Cardiac septum (tissue), 1 donor: Measurements from ENCODE around the gene ABCC9. TPM values are rescaled to one million over a fixed set of nuclear protein-coding genes. Genes with fewer than 3 reads are reported as not detected.
A peak's percentile ranks its signal among the peaks of the same experiment; 100 is the strongest.

Experiments
- DNase-seq: peaks from one replicate; pipeline ENCODE4 v3.0.0-alpha.2; 2020; ENCODE audit warnings: low spot score
- intact Hi-C: fragments of 100-400 bp; cut with DNase I; formaldehyde crosslinking; loops from one replicate; pipeline ENCODE4 v1.14.0; 2022
- total RNA-seq: library from RNA; stranded (reverse); fragmentation: NEBNext Ultra II Directional; extraction: Animal tissue kit (Norgen Biotek cat#: 25700); gene quantifications from one replicate; pipeline ENCODE4 v1.2.1, GENCODE V29; 2021
- donor health status: DM: no; HTN: no; CAD: no.

The ABCC9 gene
- total RNA-seq, 1 donor from 2014 or later, result 66.2 TPM

DNA sequence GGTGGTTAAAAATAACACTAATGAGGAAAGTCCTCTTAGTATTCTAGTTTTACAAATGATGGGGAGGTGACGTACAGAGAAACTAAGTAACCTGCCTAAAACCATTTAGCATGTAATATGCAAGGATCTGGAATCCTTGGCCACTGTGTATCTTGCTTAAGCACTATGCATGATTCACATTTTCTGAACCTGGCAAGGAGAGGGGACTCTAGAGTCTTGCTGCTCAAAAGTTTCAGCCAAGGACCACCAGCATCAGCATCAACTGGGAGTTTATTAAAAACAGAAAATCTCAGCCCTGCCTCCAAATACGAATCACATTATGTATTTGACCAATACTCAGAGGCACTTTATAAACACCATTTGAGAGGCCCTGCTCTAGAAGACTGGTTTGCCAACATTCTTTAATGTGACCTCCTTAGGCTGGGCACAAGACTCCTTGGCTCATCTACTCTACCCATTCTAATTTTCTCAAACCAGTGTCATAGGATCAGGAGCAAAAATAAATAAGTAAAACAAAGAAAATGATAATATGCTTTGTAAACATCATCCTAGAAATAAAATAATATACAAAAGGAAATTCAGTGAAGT, 52.9 kb downstream of the ABCC9 start:
- no peak for DNase-seq
- intact Hi-C loops, result no loop called here

DNA sequence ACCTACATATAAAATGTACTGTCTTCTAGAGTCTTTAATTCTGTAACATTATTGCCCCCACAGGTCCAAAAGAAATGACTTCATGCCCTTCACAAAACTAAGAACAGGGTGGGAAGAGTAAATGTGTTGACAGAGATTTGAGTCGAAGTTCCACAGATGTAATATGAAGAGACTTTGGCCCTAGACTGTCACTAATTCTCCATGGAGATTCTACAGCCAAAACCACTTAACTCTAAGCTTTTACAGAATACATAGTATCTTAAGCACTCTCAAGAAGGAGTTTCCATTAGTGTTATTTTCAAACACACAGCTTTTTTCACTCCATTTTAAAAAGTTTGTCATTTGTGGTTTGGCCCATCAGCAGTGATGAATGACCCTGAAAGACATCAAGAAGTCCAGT, 56.3 kb downstream of the ABCC9 start:
- no peak for DNase-seq
- intact Hi-C loops, result loop anchor here (5.0 kb wide), 1 partner anchor 113 kb away; the partner anchor contains the start of gene KCNJ8

GRCh38 chr12:21882635-21883034, 58.6 kb downstream of the ABCC9 start:
- DNase-seq, result no peak
- intact Hi-C loops, result loop anchor here (1.0 to 5.0 kb wide), 2 partner anchors 59 to 110 kb away; partner anchors contain the start of genes ABCC9 and KCNJ8

DNA sequence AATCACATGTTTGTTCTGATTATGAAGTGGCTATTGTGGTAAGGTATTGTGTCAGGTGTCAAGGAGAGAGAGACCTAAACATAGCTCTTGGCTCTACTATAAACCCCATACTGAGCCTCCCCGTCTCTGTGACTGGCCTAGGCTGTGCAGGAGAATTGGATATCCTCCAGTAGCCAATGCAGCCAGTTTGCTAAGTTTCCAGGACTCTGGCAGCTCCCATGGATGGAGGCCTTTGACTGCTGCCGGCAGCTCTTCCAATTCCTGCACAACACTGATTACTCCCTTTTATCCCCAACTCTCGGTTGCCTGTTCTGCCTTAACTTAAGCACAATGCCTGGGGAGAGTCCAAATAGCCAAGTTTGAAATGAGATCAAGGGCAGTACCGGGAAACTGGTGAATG, 59.3 kb downstream of the ABCC9 start:
- intact Hi-C loops, result loop anchor here (1.0 to 5.0 kb wide), 2 partner anchors 59 to 110 kb away; partner anchors contain the start of genes ABCC9 and KCNJ8
- DNase-seq, result peak; percentile 75

DNA sequence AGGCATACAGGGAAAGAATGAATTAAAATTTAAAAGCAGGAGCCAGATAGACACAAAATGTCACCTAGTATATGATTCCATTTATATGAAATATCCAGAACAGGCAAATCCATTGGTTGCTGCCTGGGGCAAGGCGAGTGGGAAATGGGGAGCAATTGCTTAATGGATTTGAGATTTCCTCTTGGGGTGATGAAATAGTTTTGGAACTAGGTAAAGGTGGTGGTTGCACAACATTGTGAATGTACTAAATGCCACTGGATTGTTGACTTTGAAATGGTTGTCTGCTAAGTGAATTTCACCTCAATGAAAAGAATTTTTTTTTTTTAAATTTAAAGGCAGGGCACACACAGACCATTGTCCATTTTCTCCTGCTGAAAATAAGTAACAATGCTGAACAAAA, 61.9 kb downstream of the ABCC9 start:
- intact Hi-C loops, result no loop called here

GRCh38 chr12:21877293-21877982, 63.8 kb downstream of the ABCC9 start:
- DNase-seq, result no peak
- intact Hi-C loops, result no loop called here

More for the DNA sequence above, 61.9 kb downstream of the ABCC9 start:
- no peak for DNase-seq

GRCh38 chr12:21865846-21866245, 75.4 kb downstream of the ABCC9 start:
- intact Hi-C loops, result no loop called here

GRCh38 chr12:21860534-21860933, 80.7 kb downstream of the ABCC9 start:
- intact Hi-C loops, result no loop called here
- DNase-seq, result no peak

More at GRCh38 chr12:21865846-21866245, 75.4 kb downstream of the ABCC9 start:
- DNase-seq, result no peak

DNA sequence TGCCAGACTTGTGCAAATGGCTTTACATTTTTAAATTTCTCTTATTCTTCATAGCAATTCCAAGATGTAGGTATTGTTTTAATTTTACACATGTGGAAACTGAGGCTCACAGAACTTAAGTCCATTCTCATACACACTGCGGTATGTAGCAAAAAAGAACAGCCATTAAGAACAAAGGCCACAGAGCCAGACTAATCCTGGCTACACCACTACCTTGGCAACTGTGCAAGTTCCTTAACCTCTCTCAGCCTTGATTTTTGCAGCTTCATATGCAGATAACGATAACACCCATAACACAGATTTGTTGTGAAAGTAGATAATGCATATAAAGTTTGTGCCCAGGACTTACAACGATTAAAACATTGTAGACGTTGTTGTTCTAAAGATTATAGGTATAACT, 81.1 kb downstream of the ABCC9 start:
- intact Hi-C loops, result no loop called here
- no peak for DNase-seq

DNA sequence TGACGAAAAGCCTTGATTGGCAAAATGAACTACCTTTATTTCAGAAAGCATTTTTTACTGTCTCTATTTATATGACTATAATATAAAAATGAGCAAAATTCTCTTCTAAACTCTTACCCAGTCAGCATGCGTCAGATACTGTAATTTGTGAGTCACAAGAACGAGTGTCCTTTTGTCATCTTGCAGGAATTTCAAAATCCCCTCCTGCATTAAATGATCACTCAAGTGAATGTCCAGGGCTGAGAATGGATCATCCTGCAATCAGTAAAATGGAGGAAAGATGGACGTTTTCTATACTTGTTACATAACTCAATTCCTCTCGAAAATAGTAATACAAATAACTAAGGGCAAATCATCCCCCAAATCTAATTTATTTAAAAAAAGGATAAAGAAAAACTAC, 89.0 kb downstream of the ABCC9 start:
- intact Hi-C loops, result no loop called here
- DNase-seq, result no peak

GRCh38 chr12:21851151-21851550, 90.1 kb downstream of the ABCC9 start:
- intact Hi-C loops, result no loop called here

GRCh38 chr12:21850419-21850818, 90.8 kb downstream of the ABCC9 start:
- intact Hi-C loops, result no loop called here
- no peak for DNase-seq

More at GRCh38 chr12:21851151-21851550, 90.1 kb downstream of the ABCC9 start:
- no peak for DNase-seq

GRCh38 chr12:21849878-21850277, 91.3 kb downstream of the ABCC9 start:
- intact Hi-C loops, result no loop called here
- DNase-seq, result no peak

DNA sequence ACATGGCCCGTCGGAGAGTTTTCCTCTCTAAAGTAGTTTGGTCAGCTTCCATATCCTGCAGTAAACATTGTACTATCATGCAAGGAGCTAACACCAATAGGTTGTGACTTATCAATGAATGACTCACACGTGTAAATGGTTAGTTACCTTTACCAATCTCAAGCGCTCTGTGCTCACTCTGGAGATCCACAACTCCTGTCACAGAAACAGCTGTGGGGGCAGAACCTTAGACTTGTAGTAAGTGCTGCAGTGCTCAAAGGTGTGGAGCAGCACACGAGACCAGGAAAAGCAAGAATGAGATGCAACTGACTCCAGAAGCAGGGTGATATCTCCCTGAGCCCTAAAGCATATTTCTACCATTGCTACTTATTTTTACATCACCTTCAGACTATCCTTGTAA, 93.0 kb downstream of the ABCC9 start:
- no peak for DNase-seq
- intact Hi-C loops, result no loop called here

DNA sequence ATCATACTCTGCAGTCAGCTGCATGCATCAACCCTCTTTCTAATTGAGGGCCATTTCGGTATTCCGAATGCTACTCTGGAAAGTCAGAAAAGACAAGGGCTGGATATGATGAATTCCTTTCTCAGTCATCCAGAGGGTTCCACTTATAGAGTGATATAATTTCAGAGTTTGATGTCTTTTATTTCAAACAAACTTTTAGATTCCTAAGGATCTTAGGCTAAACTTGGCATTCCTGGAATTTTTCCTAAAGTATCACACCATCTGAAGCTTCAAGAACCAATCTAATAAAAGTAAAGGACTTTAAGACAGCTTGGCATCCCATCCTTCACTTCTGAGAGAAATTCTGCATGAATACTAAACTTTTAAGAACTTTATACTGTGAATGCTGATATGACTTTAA, 97.4 kb downstream of the ABCC9 start:
- no peak for DNase-seq
- intact Hi-C loops, result no loop called here

DNA sequence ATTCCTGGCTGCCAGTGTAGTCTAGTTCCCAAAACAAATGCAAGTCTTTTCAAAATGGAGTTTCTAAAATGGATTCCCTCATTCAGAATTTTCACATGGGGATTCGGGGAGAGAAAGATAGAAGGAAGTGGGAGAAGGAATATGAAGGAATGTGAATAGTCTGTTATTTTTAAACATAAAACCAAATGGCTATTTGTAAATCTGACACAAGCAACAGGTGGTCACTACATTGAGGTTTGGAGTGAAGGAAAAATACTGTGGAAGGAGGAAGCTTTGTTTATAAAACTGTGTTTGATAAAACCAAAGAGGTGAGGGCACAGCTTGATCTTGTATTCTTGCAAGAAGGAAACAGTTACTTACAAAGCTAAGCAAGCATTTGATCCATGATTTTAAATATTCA, 101.5 kb downstream of the ABCC9 start:
- DNase-seq, result no peak
- intact Hi-C loops, result no loop called here

- intact Hi-C loops, result no loop called here
Measured at GRCh38 chr12:21837847-21838246, 103.4 kb downstream of the ABCC9 start.

GRCh38 chr12:21831791-21832344, 109.4 kb downstream of the ABCC9 start:
- intact Hi-C loops, result loop anchor here (5.0 kb wide), 1 partner anchor 55 kb away; no protein-coding TSS in a partner anchor
- DNase-seq, result no peak

More at GRCh38 chr12:21837847-21838246, 103.4 kb downstream of the ABCC9 start:
- no peak for DNase-seq

DNA sequence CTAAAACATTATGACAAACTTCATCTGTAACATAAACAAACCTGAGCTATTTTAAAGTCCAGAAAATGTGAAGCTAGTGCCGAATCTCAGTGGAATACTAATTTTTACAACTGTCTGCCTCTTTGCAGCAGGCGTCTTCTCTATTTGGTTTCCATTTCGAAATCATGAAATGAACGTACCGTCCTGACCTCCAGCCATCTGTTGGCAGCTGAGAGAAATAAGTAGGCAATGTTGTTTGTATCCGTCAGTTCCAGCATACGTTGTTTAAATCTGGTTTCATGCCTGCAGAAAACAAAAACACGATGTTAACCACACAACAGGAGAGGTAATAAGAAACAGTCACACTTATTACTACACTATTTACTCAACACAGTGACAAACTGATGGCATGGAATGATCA, 112.4 kb downstream of the ABCC9 start:
- DNase-seq, result no peak
- intact Hi-C loops, result no loop called here

DNA sequence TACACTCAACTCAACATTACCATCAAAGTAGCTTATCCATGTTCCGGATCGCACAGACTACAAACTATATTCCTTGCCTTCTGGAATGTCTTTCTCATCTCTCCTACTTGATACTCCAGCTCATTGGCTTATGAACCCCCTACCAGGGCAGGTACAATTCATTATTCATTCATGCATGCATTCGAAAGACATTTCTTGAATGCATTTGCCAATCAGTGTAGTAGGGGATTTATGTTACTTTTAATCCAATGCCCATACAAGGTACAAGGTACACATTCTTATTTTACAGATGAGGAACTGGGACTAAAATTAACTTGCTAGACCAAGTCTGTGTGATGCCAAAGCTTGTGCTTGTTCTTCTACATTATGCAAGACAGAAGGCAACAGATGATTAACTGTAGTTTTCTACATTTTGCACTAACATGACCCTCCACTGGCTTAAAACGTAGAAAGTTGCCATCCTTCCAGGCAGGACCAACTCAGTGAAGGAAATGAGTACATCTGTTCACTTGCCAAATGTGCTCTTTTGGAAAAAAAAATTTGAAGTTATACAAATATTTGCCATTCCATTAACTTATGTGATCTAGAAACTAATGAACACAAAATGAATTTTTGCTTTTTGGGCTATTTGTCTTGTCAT, 113.0 kb downstream of the ABCC9 start:
- intact Hi-C loops, result no loop called here
- DNase-seq, result no peak
